ENCODE results near the gene TNFSF12.

Gene TNFSF12

GRCh38 chr17:7583253-7584109, 34.6 kb downstream of the TNFSF12 start, which contains the start of gene MPDU1:
Gene MPDU1 (plus strand): TSS chr17:7583852. CDS start chr17:7583863, 11 bp downstream.
- DNase-seq (ENCODE audit: low read depth): peak; percentile 96
- no peak for TF ChIP-seq CTCF (conservative IDR thresholded peaks at IDR 0.05; ENCODE audit: low read length)
- peak within 1 kb of the TSS; percentile 88 for H3K4me3 ChIP-seq (ENCODE audit: low read length)

GRCh38 chr17:7586673-7587419, 38.0 kb downstream of the TNFSF12 start:
- DNase-seq (ENCODE audit: low read depth): no peak
- peak; percentile 11; the same call in 1 of the 2 replicates for TF ChIP-seq CTCF (conservative IDR thresholded peaks at IDR 0.05; ENCODE audit: low read length)
- H3K4me3 ChIP-seq (ENCODE audit: low read length): no peak overlapping the region

- peak; percentile 40 for TF ChIP-seq CTCF (conservative IDR thresholded peaks at IDR 0.05; ENCODE audit: low read length)
- peak overlapping the region; percentile 18 for H3K4me3 ChIP-seq (ENCODE audit: low read length)
- DNase-seq (ENCODE audit: low read depth): peak; percentile 96
Measured at GRCh38 chr17:7587420-7588151, 38.7 kb downstream of the TNFSF12 start.

GRCh38 chr17:7588553-7589203, 39.8 kb downstream of the TNFSF12 start:
- no peak for TF ChIP-seq CTCF (conservative IDR thresholded peaks at IDR 0.05; ENCODE audit: low read length)
- no peak for DNase-seq (ENCODE audit: low read depth)
- peak overlapping the region; percentile 17 for H3K4me3 ChIP-seq (ENCODE audit: low read length)

- TF ChIP-seq CTCF (conservative IDR thresholded peaks at IDR 0.05; ENCODE audit: low read length): peak; percentile 79
- DNase-seq (ENCODE audit: low read depth): peak; percentile 83
- peak overlapping the region; percentile 17; the same call in 1 of the 2 replicates for H3K4me3 ChIP-seq (ENCODE audit: low read length)
Measured at GRCh38 chr17:7589204-7589868, 40.5 kb downstream of the TNFSF12 start.

Measured in AG10803 (cell line).